CD4-positive, alpha-beta T cell treated with Interleukin-17A for 4 hours (primary cell): ENCODE measurements around the gene MED10.

Experiments
- DNase-seq: peaks from one replicate; pipeline ENCODE4 v3.0.0-alpha.2; 2020; ENCODE audit warnings: mixed read lengths

Gene MED10

GRCh38 chr5:6398570-6399230 is 20.4 kb upstream of the MED10 start:
- no peak for DNase-seq

DNA sequence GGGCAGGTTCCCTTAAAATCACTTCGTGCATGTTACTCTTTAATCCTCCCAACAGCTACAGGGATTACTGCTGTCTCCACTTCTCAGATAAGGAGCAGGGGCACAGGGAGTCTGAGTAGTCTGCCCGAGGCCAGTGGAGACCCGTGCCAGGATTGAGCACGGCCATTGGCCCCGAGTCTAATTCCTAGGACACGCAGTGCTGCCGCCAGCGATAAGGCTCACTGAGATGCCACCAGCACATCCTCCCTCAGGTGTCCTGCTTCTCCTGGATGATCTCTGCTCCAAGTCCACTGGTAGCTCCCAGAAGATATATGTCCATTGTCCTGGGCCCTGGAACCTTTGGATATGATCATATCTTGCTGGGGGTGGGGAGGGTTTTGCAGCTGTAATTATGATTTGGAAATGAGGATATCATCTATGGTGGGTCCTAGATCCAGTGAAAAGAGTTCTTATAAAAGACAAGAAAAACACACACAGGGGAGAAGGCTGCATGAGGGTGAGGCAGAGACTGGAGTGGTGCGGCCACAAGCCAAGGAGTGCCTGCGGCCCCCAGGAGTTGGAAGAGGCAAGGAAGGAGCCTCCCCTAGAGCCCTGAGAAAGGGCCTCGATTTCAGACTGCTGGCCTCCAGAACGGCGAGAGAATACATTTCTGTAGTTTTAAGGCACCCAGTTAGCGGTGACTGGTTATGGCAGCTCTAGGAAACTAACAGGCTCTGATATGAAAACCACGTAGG is 19.4 kb upstream of the MED10 start:
- no peak for DNase-seq

DNA sequence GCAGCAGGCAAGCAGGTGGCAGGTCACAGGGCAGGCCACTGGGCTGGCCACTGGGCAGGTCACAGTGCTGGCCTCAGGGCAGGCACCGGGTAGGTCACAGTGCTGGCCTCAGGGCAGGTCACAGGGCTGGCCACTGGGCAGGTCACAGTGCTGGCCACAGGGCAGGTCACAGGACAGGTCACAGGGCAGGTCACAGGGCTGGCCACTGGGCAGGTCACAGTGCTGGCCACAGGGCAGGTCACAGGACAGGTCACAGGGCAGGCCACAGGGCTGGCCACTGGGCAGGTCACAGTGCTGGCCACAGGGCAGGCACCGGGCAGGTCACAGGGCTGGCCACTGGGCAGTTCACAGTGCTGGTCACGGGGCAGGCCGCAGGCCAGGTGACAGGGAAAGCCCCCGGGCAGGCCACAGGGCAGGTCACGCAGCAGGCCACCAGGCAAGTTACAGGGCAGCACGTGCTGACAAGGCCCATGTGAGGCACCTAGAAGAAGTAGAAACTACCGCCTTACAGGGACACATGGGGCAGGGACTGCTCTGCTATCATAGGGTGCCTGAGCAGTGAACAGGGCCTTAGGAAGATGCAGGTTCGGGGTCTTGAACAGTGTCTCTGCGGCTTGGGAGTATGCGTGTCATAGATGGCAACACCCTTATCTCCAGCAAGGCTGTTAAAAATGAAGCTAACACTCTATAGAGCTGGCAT is 18.6 kb upstream of the MED10 start:
- DNase-seq = no peak

GRCh38 chr5:6396043-6396442 is 17.7 kb upstream of the MED10 start:
- no peak for DNase-seq

DNA sequence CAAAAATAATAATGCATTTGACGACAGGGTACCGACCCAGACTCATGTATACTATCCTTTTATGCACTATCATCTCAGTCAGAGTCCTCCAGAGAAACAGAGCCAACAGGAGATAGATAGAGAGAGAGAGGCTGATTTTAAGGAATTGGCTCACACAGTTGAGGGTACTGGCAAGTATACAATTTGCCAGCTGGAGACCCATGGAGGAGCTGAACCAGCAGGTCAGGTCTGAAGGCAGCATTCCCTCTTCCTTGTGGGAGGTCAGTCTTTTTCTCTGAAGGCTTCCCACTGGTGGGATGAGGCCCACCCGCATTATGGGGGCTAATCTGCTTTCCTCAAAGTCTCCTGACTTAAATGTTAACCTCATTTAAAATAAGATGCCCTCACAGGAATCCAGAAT is 17.3 kb upstream of the MED10 start:
- no peak for DNase-seq

DNA sequence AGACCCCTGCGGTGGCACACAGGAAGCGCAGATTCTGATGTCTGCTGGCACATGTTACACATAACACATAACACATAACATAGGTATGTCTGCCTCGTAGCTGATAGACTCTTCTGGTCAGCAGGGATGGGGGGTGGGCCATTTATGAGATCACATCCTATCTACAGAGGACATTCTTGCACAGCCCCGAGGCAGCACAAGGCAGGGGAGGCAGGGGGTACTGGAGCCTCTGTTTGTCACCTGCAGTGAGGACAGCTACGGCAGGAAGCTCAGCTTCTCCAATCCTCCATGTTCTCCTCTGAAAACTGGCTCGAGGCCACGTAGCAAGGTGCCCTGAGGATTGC is 16.7 kb upstream of the MED10 start:
- DNase-seq = no peak

- no peak for DNase-seq
These were observed 16.2 kb upstream of the MED10 start for GRCh38 chr5:6394429-6395101.

DNA sequence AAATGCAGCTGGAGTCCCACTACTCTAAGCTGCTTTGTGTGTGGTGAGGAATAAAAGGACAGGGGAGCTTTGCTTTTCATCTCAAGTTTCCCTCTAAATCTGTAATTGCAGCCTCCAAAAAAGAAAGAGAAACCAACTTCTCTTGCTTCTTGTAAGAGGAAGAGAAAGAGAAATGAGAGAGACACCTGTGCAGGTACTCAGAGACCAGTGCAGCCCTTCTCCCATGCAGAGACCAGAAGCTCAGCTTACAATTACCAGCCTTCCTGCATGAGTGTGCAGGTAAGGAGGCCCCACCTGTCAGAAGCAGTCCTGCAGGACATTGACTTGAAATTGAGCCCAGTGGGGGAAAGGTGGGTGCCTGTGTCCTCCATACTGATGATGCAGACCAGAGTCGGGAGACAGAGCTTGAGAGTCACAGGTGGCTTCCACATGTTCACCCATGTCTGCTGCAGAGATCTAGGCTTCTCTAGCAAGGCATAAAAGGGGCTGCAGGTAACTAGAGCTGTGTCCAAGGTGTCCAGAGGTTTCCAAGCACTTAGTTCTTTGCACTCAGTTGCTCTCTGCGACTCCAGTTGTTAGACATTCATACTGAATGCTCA is 15.3 kb upstream of the MED10 start:
- no peak for DNase-seq

- no peak for DNase-seq
These were observed 14.2 kb upstream of the MED10 start for GRCh38 chr5:6392561-6392960.

DNA sequence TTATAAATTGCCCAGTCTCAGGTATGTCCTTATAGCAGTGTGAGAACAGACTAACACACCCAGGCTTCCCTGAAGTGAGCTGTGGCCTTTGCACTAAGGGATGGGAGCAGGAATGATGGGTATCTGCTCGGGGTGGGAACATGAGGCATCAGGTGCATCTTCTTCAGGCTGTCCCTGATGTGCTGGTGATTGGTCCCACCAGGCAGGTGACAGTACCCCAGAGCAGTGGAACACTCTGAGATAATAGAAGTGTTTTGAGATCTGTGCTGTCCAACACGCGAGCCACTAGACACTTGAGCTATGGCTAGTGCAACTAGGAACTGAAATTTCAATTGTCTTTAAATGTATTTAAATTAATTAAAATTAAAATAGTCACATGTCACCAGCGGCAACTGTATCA is 12.8 kb upstream of the MED10 start:
- no peak for DNase-seq

DNA sequence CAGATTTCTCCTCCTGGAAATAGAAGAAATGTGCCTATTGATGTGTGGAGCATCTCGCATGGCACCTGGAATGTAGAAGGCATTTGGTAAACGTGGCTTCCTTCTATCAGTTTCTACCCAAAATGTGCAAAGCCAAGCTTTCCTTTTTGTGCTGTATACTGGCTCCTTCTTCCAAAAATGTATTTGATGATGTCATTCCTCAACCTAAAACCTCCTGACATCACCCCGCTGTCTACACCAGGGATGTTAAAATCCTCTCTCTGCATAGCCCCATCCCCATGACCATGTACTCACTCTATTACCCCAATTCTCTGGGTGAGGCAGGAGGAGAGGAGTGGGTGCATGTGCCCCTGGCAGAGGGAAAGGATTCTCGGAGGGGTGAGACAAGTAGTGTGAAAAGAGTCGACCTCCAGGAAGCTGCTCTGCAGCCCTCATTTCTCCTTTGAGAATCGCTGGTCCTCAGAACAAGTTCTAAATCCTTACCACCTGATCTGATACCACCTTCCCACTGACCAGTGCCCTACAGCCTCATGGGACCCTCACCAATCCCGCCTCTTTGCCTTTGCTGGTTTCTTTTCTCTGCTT is 11.7 kb upstream of the MED10 start:
- no peak for DNase-seq

DNA sequence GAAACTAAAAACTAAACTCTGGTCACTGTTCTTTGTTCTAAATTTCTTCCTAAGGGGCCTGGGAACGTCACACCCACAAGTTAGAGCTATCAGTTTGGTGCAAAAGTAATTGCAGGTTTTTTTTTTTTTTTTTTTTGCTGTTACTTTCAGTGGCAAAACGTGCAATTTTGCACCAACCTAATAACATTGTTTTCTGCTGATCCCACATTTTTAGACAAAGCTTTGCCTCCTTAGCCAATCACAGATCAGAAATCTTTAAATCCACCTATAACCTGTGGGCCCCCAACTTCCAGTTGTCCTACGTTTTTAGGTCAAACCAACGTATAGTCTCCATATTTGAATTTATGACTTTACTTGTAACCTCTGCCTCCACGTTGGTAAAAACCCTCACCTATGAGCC is 11.1 kb upstream of the MED10 start:
- DNase-seq = no peak

- no peak for DNase-seq
These were observed 9.6 kb upstream of the MED10 start for GRCh38 chr5:6387970-6388369.

GRCh38 chr5:6386271-6386670 is 7.9 kb upstream of the MED10 start:
- no peak for DNase-seq

DNA sequence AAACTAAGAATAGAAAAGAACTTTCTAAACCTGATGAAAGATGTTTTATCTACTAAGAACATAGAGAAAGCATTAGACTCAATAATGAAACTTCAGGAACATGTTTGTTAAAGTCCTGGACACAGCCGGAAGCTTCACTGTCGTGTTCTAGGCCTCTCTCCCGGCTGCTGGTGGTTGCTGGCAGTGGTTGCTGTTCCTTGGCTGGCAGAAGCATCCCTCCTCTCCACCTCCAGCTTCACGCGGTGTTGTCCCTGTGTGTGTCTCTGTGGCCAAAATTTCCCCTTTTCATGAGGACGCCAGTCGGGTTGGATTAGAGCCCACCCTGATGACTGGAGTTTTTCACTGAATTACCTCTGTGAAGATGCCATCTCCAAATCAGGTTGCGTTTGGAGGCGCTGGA is 6.5 kb upstream of the MED10 start:
- DNase-seq = no peak

GRCh38 chr5:6383376-6383775 is 5.0 kb upstream of the MED10 start:
- DNase-seq = no peak

DNA sequence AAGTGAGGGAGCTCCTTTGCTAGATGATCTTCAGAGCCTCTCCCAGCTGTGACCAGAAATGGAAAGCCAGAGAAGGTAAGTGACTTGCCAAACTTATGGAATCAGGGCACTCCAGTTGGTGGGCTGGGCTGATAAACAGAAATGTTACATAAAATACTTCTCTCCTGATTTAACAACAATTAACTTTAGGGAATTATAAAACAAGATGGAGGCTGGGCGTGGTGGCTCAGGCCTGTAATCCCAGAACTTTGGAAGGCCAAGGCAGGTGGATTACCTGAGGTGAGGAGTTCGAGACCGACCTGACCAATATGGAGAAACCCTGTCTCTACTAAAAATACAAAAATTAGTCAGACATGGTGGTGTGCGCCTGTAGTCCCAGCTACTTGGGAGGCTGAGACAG is 899 bp upstream of the MED10 start:
- DNase-seq = no peak

- DNase-seq = no peak
These were observed 388 bp upstream of the MED10 start for GRCh38 chr5:6378766-6379103.

DNA sequence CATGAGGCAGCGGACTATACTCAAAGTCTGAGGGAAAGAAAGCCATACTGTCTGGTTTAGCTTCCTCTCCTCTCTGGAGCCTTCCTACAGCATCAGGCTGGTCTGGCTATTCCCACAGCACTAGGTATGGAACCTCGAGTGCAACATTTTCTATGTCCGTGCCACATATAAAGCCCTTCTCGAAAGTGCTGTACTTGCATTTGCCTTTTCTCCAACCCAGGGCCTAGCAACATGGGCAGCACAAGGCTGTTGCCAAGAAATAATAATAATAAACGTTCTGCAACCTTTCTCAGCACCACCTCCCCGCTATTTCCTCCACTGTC is 804 bp downstream of the MED10 start:
- no peak for DNase-seq

GRCh38 chr5:6376974-6377520 is 1.3 kb downstream of the MED10 start:
- DNase-seq = no peak

DNA sequence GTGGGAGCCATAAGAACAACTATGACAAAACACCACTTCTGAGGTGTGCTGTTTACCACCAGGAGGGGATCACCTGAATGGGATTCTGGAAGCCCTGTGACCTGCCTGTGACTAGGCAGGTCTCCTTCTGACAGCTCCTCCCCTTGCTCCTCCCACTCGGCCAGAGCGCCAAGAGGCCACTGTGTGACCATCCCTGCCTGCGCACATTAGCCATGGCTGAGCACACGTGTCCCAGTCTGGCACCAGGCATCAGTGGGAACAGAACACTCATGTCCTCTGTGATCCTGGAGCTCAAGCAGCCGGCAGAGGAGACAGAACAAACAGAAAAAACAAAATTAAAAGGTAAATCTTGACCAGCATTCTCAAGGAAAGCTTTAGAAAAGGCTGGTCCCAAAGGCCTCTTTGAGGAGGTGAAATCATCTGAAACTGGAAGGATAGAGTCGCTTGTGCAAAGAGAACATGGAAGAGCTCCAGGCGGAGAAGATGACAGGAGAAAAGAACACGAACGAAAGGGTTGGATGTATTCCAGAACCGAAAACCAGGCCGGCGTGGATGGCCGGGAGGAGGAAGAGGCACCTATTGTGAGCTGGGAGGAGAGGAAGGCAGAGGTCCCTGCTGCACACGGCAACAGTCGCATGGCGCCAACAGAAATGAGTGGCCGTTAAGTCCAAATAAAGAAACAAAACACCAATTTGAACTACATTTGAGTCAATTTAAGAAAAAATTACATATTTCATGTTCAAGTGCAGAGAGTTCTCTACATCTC is 5.1 kb downstream of the MED10 start:
- DNase-seq = no peak
